ENCODE results near the gene TUBB1. TPM values are rescaled to one million over a fixed set of nuclear protein-coding genes. Genes with fewer than 3 reads are reported as not detected.

Gene TUBB1
- polyA plus RNA-seq, 1 experiment: not detected

GRCh38 chr20:58997141-58997770 lies 22.0 kb upstream of the TUBB1 start:
- TF ChIP-seq, protein P1, sequence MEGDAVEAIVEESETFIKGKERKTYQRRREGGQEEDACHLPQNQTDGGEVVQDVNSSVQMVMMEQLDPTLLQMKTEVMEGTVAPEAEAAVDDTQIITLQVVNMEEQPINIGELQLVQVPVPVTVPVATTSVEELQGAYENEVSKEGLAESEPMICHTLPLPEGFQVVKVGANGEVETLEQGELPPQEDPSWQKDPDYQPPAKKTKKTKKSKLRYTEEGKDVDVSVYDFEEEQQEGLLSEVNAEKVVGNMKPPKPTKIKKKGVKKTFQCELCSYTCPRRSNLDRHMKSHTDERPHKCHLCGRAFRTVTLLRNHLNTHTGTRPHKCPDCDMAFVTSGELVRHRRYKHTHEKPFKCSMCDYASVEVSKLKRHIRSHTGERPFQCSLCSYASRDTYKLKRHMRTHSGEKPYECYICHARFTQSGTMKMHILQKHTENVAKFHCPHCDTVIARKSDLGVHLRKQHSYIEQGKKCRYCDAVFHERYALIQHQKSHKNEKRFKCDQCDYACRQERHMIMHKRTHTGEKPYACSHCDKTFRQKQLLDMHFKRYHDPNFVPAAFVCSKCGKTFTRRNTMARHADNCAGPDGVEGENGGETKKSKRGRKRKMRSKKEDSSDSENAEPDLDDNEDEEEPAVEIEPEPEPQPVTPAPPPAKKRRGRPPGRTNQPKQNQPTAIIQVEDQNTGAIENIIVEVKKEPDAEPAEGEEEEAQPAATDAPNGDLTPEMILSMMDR (IDR thresholded peaks at IDR 0.05; ENCODE audit: low read depth, low read length): no peak
- CTCF ChIA-PET: interaction anchor here (0.7 kb wide), 1 partner anchor 59 kb away, joined by 4 read pairs; no protein-coding TSS in a partner anchor

DNA sequence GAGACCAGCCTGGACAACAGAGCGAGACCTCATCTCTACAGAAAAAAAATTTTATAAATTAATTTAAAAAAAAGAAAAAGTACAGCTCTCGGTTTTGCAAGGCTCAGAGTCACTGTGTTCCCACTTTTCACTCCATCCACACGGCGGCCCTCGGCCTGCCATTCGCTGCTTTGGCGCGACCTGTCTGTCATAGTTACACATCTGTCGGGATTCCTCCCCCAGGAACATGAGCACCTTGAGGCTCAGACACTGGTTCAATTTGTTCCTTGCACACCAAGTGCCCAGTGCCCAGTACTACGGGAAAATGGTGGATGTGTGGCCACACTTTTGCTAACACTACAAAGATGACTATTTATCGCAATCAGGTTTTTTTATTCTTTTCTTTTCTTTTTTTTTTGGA lies 20.6 kb upstream of the TUBB1 start:
- Histone ChIP-seq H3K27me3 (ENCODE audit: control insufficient read depth, insufficient read depth, low read length) (no peaks in the 10 kb centered on the region), H3K9me3 (ENCODE audit: control insufficient read depth, insufficient read depth, low read length) (no peaks in the 10 kb centered on the region; the same call in 1 of the 2 replicates), H3K4me3 (ENCODE audit: low read depth, low read length) (no peak overlapping the region), H3K27ac (ENCODE audit: low read depth, low read length) (no peak overlapping the region)
- ChIA-PET POLR2A (no interaction called here), CTCF (no interaction called here)
- no peak for DNase-seq (ENCODE audit: low read depth, low spot score)
- TF ChIP-seq, protein P1 (IDR thresholded peaks at IDR 0.05; ENCODE audit: low read depth, low read length): no peak

More at GRCh38 chr20:58997141-58997770, 22.0 kb upstream of the TUBB1 start:
- Histone ChIP-seq H3K4me3 (ENCODE audit: low read depth, low read length) (no peak overlapping the region), H3K27me3 (ENCODE audit: control insufficient read depth, insufficient read depth, low read length) (no peaks in the 10 kb centered on the region), H3K27ac (ENCODE audit: low read depth, low read length) (no peak overlapping the region), H3K9me3 (ENCODE audit: control insufficient read depth, insufficient read depth, low read length) (no peaks in the 10 kb centered on the region; the same call in 1 of the 2 replicates)
- DNase-seq (ENCODE audit: low read depth, low spot score): no peak
- POLR2A ChIA-PET: interaction anchor here (0.6 to 1.3 kb wide), 3 partner anchors 21 to 95 kb away, joined by 3 to 4 read pairs (median 3); partner anchors contain the start of gene ATP5F1E

DNA sequence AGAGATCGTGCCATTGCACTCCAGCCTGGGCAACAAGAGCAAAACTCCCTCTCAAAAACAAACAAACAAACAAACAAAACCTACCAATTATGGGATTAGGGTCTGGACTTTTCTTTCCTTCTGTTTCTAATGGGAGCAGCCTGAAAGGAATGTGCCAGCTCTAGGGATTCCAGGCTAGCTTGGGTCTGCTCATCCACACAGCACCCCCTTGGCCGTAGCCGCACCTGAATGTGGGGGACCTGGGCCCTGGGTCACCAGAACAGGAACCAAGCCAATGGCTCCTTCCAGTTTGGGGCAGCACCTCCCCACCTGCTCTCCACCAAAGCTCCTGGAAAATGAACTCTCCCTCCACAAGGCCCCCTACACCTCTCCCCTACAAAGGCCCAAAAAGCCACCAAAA lies 18.9 kb upstream of the TUBB1 start:
- TF ChIP-seq, protein P1 (IDR thresholded peaks at IDR 0.05; ENCODE audit: low read depth, low read length): no peak
- H3K9me3 ChIP-seq (ENCODE audit: control insufficient read depth, insufficient read depth, low read length): no peaks in the 10 kb centered on the region; the same call in 1 of the 2 replicates
- ChIA-PET CTCF (no interaction called here), POLR2A (no interaction called here)
- no peak overlapping the region for H3K4me3 ChIP-seq (ENCODE audit: low read depth, low read length)
- H3K27ac ChIP-seq (ENCODE audit: low read depth, low read length): no peak overlapping the region
- no peak for DNase-seq (ENCODE audit: low read depth, low spot score)
- H3K27me3 ChIP-seq (ENCODE audit: control insufficient read depth, insufficient read depth, low read length): no peaks in the 10 kb centered on the region

GRCh38 chr20:59001068-59001448 lies 18.2 kb upstream of the TUBB1 start:
- Histone ChIP-seq H3K9me3 (ENCODE audit: control insufficient read depth, insufficient read depth, low read length) (no peaks in the 10 kb centered on the region; the same call in 1 of the 2 replicates), H3K4me3 (ENCODE audit: low read depth, low read length) (no peak overlapping the region), H3K27ac (ENCODE audit: low read depth, low read length) (no peak overlapping the region), H3K27me3 (ENCODE audit: control insufficient read depth, insufficient read depth, low read length) (no peaks in the 10 kb centered on the region)
- no peak for DNase-seq (ENCODE audit: low read depth, low spot score)
- TF ChIP-seq, protein P1 (IDR thresholded peaks at IDR 0.05; ENCODE audit: low read depth, low read length): no peak
- ChIA-PET POLR2A (no interaction called here), CTCF (no interaction called here)

DNA sequence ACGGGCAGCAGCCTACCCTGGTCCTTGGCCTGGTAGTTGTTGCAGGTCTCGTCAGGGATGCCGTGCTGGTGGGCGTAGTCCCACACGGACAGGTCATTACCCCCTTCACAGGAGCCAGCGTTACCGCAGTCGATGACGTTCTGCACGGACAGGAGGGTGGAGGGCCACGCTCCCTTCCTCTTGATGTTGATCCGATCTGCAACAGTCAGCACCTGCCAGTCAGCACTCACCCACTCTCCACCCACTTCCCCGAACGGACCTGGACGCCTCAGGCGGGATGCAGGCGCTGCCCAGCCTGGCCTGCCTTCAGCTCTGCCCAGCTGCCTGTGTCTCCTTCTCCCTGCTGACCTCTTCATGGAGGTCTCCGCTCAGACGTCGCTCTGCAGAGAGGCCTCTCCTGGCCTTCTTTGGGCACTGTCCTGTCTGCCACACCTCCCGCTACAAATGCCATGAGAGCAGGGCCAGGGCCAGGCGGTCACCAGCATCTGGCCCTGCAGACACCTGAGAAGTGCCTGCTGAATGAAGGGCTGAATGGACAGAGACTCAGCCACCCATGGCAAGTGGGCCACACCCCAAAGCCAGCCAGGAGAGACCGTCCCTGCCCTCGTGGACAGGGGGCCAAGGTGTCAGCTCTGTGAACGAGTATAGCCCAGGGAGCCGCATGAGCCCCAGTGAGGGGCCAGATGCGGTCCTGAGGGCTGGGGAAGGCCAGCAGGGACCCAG lies 17.6 kb upstream of the TUBB1 start:
- no peak overlapping the region for H3K27ac ChIP-seq (ENCODE audit: low read depth, low read length)
- POLR2A ChIA-PET: no interaction called here
- H3K9me3 ChIP-seq (ENCODE audit: control insufficient read depth, insufficient read depth, low read length): no peaks in the 10 kb centered on the region; the same call in 1 of the 2 replicates
- CTCF ChIA-PET: no interaction called here
- H3K27me3 ChIP-seq (ENCODE audit: control insufficient read depth, insufficient read depth, low read length): no peaks in the 10 kb centered on the region
- H3K4me3 ChIP-seq (ENCODE audit: low read depth, low read length): no peak overlapping the region
- DNase-seq (ENCODE audit: low read depth, low spot score): no peak
- TF ChIP-seq, protein P1 (IDR thresholded peaks at IDR 0.05; ENCODE audit: low read depth, low read length): no peak
